Suprapubic skin (tissue), 3 donors: ENCODE results near the gene KCNIP3.
"Not testable (repeated sequence)": the region's sequence is repeated elsewhere in the genome, so short reads cannot be mapped to it uniquely, and the experiment has no call there.

ENCODE experiments used
- CTCF ChIP-seq, 2 donors: fragments of 200-600 bp in 1 of 2; fragments of 450-650 bp in 1 of 2; sonication (generic) in 1 of 2; IDR thresholded peaks; one replicate each; pipeline ENCODE4 v1.5.1; 2016 to 2019; ENCODE audit warnings: antibody characterized with exemption in 2 of 2, mild to moderate bottlenecking in 1 of 2, moderate library complexity in 1 of 2
- POLR2A ChIP-seq, 2 donors: fragments of 450-650 bp; IDR thresholded peaks; one replicate each; pipeline ENCODE4 v1.6.1; 2017; ENCODE audit warnings: antibody characterized with exemption in 2 of 2, mild to moderate bottlenecking in 2 of 2, moderate library complexity in 2 of 2

GRCh38 chr2:95355486-95355885 is 58.3 kb downstream of the KCNIP3 start:
- TF ChIP-seq POLR2A, CTCF (IDR thresholded peaks at IDR 0.05): not testable (repeated sequence)
